ENCODE results near the gene WDR1.

Gene WDR1, protein sequence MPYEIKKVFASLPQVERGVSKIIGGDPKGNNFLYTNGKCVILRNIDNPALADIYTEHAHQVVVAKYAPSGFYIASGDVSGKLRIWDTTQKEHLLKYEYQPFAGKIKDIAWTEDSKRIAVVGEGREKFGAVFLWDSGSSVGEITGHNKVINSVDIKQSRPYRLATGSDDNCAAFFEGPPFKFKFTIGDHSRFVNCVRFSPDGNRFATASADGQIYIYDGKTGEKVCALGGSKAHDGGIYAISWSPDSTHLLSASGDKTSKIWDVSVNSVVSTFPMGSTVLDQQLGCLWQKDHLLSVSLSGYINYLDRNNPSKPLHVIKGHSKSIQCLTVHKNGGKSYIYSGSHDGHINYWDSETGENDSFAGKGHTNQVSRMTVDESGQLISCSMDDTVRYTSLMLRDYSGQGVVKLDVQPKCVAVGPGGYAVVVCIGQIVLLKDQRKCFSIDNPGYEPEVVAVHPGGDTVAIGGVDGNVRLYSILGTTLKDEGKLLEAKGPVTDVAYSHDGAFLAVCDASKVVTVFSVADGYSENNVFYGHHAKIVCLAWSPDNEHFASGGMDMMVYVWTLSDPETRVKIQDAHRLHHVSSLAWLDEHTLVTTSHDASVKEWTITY

DNA sequence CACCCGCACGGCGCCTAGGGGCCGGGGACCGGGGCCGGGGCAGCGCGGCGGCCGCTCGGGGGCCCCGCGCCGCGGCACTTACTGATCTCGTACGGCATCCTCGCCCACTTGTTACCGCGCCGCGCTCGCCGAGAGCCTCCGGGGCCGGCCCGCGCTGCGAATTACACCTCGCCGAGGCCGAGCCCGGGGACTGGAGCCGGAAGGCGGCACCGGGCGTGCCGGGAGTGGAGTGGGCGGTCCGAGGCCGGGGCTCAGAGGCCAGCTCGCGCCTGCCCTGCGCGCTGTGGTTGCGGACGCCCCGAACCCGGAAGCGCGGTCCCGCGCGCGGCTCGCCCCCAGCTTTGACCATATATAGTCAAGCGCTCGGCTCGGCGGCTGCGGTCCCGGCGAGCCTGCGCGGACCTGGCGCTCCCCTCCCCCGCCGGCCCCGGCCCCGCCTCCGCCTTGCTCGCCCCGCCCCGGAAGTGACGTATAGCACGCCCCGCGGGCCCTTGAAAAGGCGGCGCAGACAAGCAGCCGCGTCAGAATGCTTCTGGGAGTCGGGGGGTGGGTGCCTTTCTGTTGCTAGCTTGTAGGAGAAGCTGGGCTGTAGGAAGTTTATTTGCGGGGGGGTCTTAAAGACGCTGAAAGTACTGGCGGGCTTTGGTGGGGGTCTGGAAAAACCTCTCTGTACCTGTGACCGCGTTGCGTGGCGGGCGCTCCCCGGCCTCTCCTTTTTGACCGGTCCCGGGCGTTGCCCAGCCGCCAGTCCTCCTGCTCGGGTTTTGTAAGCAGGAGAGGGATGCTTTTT lies at the start of gene WDR1:
Gene WDR1 (minus strand): TSS at position 231 of the 790 bp plus-strand sequence. CDS start 133 bp downstream, at position 98.
- DNase-seq (ENCODE audit: low read depth, low spot score), result peak; percentile 67

DNA sequence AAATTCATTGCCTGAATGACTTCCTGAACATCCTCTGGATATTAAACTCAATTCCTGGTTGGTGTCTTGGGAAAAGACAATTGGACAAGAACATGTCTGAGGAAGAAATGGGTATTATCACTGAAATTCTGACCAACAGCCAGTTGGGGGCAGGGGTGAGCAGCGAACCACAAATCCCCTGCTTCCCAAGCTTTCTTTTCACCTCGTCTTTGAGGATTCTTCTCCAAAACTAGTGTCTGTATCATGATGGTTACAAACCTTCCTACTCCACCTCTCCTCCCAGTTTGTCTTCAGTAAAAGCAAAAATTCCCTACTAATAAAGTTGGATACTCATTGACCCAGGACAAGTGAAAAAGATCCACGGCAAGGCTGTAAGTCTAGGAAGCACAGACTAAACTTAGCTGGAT lies 48.3 kb upstream of the WDR1 start:
- no peak for DNase-seq (ENCODE audit: low read depth, low spot score)

DNA sequence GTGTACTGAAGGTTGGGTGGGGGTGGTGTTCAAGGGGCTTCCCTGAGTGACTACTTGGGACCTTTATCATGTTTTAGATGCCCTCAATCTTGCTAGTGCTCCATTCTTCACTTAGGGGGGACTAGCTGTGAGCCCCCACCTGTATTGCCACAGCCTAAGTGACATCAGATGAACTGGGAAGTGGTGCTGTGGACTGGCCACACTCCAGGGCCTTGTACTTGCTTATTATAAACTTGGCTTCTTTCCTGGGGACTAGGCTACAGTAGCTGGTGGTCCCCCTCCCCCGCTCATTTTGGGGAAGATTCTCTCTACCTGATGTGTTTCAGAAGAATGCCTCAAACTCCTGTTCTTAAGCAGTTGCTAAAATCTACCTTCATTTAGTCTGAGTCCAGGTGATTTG lies 46.7 kb upstream of the WDR1 start:
- no peak for DNase-seq (ENCODE audit: low read depth, low spot score)

- DNase-seq (ENCODE audit: low read depth, low spot score), result no peak
These were observed 45.9 kb upstream of the WDR1 start for GRCh38 chr4:10162341-10163000.

DNA sequence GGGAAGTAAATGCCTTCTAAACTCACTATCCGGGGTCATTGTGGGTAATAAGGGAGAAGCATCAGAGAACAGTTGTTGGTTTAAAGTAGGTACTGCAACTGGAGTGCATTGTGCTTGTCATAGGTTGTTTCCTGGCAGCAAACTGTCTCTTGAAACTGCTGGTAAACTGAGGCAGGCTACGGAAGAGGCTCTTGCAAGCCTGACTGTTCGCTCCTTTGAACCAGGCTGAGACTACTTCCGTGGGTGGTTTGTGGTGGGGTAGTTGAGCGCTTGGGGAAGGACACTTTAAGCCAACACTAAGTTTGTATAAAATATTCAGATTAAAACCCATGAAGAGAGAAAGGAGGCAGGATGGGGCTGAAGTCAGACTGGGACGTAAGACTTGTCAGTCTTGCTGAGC lies 45.2 kb upstream of the WDR1 start:
- no peak for DNase-seq (ENCODE audit: low read depth, low spot score)

GRCh38 chr4:10161146-10161545 lies 44.5 kb upstream of the WDR1 start:
- DNase-seq (ENCODE audit: low read depth, low spot score), result no peak

GRCh38 chr4:10160281-10160856 lies 43.8 kb upstream of the WDR1 start:
- DNase-seq (ENCODE audit: low read depth, low spot score), result no peak

DNA sequence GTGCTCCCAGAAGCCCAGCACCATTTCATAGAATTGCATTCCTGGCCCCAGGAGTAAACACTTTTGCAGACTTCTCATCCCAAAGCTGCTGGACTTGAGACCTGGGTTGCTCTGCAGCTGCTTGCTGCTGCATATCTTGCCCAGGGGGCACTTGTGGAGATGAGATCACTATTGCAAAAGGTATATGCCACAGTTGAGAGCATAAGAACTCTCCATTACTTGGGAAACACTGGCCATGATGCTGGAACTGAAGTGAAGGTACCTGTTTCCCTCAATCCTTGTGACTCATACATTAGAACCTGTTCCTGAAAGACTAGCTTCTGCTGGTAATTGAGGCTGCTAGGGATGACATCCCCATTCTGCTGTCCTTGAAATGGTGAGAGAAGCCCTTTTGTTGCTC lies 43.1 kb upstream of the WDR1 start:
- DNase-seq (ENCODE audit: low read depth, low spot score), result no peak

DNA sequence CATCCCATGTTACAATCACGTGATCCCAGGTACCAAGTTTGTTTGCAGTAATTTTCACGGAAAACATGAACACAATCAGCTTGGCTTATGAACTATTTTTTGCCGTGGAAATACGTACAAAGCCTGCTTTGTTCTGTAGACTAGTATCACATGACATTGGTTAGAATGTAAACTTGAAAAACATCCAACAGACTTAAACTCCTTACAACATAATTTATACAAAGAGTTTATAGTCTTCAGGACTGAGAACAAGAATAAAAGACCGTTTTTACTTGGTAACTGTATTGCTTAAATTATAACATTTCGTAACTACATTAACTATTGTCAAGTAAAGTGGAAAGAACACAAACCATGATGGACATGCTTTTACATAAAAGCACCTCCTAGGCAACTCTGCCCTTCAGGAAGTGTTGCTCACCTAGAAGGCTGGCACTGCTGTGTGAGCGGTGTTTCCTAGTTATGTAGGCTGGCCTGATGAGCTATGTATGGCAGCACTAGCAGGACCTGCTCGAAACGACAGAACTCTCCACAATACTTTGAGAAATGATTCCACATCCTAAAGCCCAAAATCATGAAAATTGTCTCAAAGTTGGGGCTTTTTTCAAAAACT lies 41.8 kb upstream of the WDR1 start:
- DNase-seq (ENCODE audit: low read depth, low spot score), result no peak

- no peak for DNase-seq (ENCODE audit: low read depth, low spot score)
These were observed 41.1 kb upstream of the WDR1 start for GRCh38 chr4:10157478-10158332.

GRCh38 chr4:10154241-10154640 lies 37.6 kb upstream of the WDR1 start:
- DNase-seq (ENCODE audit: low read depth, low spot score), result no peak

DNA sequence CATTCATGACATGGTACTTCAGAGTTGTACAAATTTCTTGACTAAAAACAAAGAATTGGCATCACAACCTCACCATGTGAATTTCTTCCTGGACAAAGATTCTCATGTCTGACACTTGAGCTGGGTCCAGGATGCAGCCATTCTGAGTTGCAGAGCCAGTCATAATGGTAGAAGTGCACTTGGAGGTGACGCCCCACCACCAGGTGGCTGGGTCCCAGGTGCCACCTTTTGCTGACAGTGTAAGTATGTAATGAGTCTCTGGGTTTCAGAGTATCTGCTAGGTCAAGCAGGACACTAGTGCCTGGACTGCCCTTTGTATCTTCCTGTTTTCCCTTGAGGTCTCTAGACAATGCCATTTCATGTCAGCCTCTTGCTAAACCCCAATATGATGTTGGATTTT lies 36.6 kb upstream of the WDR1 start:
- no peak for DNase-seq (ENCODE audit: low read depth, low spot score)

DNA sequence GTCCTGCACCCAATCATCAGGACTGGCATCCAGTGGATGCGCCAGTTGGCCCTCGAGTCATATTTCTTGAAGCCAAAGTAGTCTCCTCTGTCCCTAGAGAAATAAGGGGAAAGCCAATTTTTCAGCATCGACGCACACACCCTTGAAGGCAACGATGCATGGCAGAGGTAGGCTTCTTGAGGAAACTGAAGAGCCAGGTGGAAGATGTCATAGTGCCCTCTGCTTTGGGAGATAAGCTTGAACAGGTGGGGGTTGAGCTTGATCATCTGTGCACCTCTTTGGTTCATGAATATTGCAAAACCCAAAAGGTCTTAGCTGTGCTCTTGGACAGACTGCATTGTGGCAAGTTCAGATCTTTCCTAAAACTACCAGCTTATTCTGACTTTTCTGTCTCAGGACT lies 34.6 kb upstream of the WDR1 start:
- DNase-seq (ENCODE audit: low read depth, low spot score), result no peak

DNA sequence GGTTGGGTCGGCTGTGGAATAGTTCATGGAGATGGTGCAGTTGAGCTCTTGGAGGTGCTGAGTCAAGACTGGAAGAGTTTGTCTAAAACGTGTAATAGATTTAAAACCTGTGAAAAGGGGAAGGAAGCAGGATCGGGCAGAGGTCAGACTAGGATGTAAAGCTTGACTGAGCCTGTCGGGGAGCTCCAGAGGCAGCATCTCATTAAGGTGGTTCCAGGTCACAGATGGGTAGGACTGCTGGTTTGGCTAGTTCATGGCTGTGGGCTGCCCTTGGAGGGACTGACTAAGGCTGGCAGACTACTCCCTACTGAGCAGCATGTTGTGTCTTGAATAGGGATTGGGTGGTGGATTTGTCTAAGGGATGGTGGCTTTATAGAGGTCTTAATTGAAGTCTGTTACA lies 28.4 kb upstream of the WDR1 start:
- no peak for DNase-seq (ENCODE audit: low read depth, low spot score)

- DNase-seq (ENCODE audit: low read depth, low spot score), result no peak
These were observed 27.9 kb upstream of the WDR1 start for GRCh38 chr4:10144479-10144878.

DNA sequence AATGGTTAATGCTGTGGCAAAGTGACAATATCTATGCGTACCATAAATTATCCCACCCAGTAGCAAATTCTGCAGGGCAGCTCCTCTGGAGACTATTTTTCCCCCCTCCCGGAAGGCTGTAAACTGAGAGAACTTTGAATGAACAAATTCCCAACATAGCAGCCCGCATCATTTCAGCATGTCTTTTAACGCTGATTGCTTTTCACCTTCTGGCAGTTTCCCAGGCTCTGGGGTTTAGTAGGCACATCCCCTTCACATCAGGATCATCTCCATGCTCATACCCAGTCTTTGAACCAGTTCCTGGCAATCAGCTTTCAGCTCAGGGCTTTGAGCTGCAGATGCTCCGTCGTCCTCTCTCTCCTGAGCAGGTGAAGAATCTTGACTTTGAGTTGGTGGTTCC lies 26.6 kb upstream of the WDR1 start:
- DNase-seq (ENCODE audit: low read depth, low spot score), result no peak

DNA sequence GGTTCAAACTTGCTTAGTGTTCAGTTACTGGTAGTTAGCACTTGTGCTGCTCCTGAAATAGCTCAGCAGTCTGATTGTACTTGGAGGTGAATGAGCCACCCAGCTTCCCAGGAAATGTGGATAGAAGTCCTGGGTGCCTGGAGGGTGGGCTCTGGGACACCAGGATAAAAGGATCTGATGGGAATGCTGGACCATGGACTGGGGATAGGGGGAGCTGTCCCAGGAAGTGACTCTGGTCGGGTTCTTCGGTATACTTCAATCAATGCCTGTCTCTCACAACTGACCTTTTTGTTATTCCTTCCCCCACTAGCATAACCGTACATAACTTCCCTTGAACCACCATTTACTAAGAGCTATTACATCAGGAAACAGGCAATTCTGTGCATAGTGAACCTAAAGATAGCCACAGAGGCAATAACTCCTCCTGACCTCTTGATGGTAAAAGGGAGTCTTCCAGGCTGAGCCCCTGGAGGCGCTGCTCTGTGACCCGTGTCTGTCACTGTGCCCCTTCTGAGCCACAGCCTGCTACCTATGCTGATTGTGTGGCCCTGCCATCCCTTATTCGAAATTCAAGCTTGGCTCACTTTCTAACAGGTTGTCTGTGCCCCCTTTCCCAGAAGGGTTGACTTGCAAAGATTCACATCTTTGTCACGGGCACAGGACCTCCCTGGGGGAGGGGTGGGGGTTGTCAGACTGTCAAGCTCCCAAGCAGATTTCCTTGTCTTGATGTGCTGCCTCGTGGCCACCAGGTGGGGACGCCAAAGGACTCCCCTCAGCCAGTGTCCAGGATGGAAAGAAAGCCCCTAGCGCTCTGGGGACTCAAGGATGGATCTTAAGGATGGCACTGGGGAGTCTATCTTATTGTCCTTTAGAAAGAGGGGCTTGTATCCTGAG lies 24.5 kb upstream of the WDR1 start:
- DNase-seq (ENCODE audit: low read depth, low spot score), result no peak

- no peak for DNase-seq (ENCODE audit: low read depth, low spot score)
These were observed 22.9 kb upstream of the WDR1 start for GRCh38 chr4:10139518-10139917.

DNA sequence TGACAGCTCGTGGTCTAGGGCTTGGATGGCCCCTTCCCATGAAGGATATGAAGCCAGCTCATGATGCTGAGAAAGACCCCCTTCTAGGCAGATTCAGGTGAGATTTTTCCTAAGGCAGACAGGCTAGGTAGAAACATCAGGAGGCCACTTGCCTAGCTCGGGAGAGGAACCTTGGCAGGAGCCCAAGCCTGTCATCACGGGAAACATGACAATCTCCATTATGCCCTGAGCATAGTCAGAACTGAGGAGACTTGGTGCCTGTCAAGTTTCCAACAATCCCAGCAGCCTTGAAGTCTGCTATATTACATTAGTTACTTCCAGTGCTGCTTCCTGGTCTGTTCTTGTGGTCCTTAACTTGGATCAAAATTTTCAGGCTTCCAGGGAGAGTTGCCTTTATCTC lies 18.7 kb upstream of the WDR1 start:
- DNase-seq (ENCODE audit: low read depth, low spot score), result no peak

All from activated naive CD8-positive, alpha-beta T cell treated with anti-CD3 and anti-CD28 coated beads, Interleukin-2, amount 50 U/mL, for 16 hours (primary cell).